OCI-LY1 (cell line): Measurements from ENCODE around the gene DPM3.

Experiments
- CTCF ChIP-seq: fragments of 200-600 bp; sonication (generic), shearing (Covaris generic); IDR thresholded peaks from 2 replicates; pipeline ENCODE4 v1.5.1; 2017; ENCODE audit warnings: mild to moderate bottlenecking, antibody characterized with exemption, low read length, moderate library complexity, mixed read lengths
- EZH2 ChIP-seq: fragments of 200-600 bp; sonication (generic), shearing (Covaris generic); IDR thresholded peaks from 2 replicates; pipeline ENCODE4 v1.8.0; 2017; ENCODE audit warnings: borderline replicate concordance, mixed run types, mild to moderate bottlenecking, antibody characterized with exemption, low read length, moderate library complexity, mixed read lengths

- TF ChIP-seq CTCF (no peak), EZH2 (no peak)
These were observed 14.8 kb downstream of the DPM3 start for GRCh38 chr1:155125511-155125945.
